ENCODE results near the gene RALBP1. TPM values are rescaled to one million over a fixed set of nuclear protein-coding genes. Genes with fewer than 3 reads are reported as not detected.
A peak's percentile ranks its signal among the peaks of the same experiment; 100 is the strongest.

The RALBP1 gene
- total RNA-seq, 4 donors from 2014 or later, result 28.9 to 49.5 (median 36.6) TPM

DNA sequence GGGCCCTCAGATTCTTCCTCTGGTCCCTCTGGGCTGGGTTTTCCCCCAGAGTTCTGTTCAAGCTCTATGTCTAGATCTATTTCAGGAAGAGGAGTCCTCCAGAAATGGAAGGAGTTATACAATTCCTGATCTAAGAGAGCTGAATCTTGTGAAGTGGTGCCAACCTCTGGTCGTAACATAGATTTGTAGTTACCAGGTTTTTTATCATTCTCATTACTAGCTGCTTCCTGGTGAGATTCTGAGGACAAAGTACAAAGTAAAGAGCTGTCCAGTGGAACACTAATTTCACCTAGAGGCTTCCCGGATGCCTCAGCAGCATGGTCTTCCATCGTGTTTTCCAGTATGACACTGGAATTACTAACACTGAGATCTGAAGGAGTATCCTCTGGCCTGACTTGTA is 94.9 kb downstream of the RALBP1 start:
- Histone ChIP-seq H3K36me3 (peaks cover 0 to 49% (median 0%) of the 10 kb centered on the region in 3 donors), H3K27me3 (no peaks in the 10 kb centered on the region), H3K27ac (no peak overlapping the region), H3K4me3 (no peak overlapping the region), H3K9me3 (no peaks in the 10 kb centered on the region), H3K4me1 (peaks cover 0 to 9% (median 0%) of the 10 kb centered on the region in 4 donors)
- DNase-seq, result no peak
- TF ChIP-seq POLR2A (IDR thresholded peaks at IDR 0.05), result no peak
- TF ChIP-seq, protein P1, sequence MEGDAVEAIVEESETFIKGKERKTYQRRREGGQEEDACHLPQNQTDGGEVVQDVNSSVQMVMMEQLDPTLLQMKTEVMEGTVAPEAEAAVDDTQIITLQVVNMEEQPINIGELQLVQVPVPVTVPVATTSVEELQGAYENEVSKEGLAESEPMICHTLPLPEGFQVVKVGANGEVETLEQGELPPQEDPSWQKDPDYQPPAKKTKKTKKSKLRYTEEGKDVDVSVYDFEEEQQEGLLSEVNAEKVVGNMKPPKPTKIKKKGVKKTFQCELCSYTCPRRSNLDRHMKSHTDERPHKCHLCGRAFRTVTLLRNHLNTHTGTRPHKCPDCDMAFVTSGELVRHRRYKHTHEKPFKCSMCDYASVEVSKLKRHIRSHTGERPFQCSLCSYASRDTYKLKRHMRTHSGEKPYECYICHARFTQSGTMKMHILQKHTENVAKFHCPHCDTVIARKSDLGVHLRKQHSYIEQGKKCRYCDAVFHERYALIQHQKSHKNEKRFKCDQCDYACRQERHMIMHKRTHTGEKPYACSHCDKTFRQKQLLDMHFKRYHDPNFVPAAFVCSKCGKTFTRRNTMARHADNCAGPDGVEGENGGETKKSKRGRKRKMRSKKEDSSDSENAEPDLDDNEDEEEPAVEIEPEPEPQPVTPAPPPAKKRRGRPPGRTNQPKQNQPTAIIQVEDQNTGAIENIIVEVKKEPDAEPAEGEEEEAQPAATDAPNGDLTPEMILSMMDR (IDR thresholded peaks at IDR 0.05), result no peak

DNA sequence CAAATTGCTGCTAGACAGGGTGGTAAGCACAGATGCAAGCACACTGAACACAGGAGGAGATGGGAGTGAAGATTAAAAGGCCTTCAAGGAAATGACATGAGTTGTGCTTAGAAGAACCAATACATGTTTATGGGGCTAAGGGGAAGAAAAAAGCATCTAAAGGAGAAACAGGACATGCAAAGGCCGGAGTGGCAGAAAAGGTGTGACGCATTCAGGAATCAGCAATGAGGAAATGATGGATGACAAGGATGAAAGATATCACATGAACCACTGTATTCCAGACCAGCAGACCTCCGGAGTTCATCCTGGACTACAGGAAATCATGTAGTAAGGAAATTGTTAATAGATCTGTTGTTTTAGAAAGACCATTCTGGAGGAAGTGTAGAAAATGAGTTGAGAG is 96.2 kb downstream of the RALBP1 start:
- H3K4me1 ChIP-seq, result peaks cover 0 to 13% (median 2%) of the 10 kb centered on the region in 4 donors
- TF ChIP-seq, protein P1 (IDR thresholded peaks at IDR 0.05), result no peak
- TF ChIP-seq POLR2A (IDR thresholded peaks at IDR 0.05), result no peak
- no peak overlapping the region for H3K4me3 ChIP-seq
- no peak for DNase-seq
- H3K27ac ChIP-seq, result no peak overlapping the region
- H3K27me3 ChIP-seq, result no peaks in the 10 kb centered on the region
- no peaks in the 10 kb centered on the region for H3K9me3 ChIP-seq
- H3K36me3 ChIP-seq, result peaks cover 0 to 49% (median 0%) of the 10 kb centered on the region in 3 donors

DNA sequence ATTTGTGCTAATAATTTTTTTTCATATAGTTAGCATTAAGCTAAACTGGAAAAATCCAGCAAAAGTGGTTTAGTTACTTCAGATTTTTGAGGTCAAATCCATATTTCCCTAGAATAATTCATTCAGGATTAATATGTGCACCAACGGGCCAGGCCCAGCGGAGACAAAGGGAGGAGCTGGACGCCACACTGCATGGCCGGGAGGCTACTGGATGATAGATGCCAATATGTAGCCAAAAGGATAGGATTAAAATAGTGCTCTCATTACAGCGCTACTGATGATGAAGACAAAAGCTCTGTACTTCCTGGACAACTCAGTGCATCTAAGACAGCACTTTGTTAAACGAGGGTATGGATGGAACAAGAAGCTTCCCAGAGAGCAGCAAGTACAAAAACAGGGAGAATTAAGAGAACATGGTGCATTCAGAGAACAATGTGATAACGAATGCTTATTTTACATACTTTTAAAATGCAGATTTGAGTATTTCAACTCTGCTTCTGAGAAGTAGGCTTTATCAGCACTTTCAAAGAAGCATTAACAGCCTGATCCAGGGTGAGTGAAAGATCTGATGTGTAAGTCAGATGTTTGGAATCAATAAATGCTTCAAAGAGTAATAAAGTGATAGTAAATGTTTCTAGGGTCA is 99.3 kb downstream of the RALBP1 start:
- peaks cover 0 to 13% (median 2%) of the 10 kb centered on the region in 4 donors for H3K4me1 ChIP-seq
- H3K36me3 ChIP-seq, result peaks cover 0 to 42% (median 0%) of the 10 kb centered on the region in 3 donors
- H3K27ac ChIP-seq, result no peak overlapping the region

DNA sequence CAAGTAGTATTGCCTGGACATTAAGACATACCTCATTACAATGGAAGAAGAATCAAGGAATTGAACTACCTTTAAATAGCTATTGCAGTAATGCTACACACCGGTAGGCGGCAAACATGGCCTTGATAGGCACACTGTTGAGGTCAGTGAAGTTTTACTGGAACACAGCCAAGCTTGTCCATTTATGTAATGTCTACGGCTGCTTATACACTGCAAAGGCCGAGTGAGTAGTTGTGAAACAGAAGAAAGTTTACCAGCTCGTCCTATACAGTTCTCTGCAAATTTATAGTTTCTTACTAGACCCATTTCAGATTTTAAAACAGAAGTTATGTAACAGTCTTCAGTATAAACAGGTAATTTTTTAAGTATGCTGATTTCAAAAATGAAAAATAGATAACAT is 100.2 kb downstream of the RALBP1 start:
- Histone ChIP-seq H3K27me3 (no peaks in the 10 kb centered on the region), H3K36me3 (peaks cover 0 to 43% (median 0%) of the 10 kb centered on the region in 3 donors), H3K4me3 (no peak overlapping the region), H3K9me3 (no peaks in the 10 kb centered on the region), H3K27ac (peak overlapping the region in 1 of 4 donors; percentile 12), H3K4me1 (peaks cover 0 to 7% (median 2%) of the 10 kb centered on the region in 4 donors)
- TF ChIP-seq POLR2A (IDR thresholded peaks at IDR 0.05), result no peak
- TF ChIP-seq, protein P1 (IDR thresholded peaks at IDR 0.05), result peak in 5 of 6 experiments; percentile 64 to 98 (median 94)
- DNase-seq, result peak; percentile 44 to 87 (median 59)

More for the DNA sequence above, 99.3 kb downstream of the RALBP1 start:
- no peak for TF ChIP-seq POLR2A (IDR thresholded peaks at IDR 0.05)
- TF ChIP-seq, protein P1 (IDR thresholded peaks at IDR 0.05), result no peak
- H3K9me3 ChIP-seq, result no peaks in the 10 kb centered on the region
- H3K4me3 ChIP-seq, result no peak overlapping the region
- no peaks in the 10 kb centered on the region for H3K27me3 ChIP-seq
- DNase-seq, result no peak

DNA sequence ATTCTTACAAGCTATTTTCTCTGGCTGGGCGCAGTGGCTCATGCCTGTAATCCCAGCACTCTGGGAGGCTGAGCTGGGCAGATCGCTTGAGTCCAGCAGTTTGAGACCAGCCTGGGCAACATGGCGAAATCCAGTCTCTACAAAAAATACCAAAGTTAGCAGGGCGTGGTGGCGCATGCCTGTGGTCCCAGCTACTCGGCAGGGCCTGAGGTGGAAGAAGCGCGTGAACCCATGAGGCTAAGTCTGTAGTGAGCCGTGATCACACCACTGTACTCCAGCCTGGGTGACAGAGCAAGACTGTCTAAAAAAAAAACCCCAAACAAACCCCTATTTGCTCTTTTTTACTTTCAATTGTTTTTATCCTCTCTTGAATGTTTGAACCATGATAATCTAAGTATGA is 102.0 kb downstream of the RALBP1 start:
- Histone ChIP-seq H3K27ac (no peak overlapping the region), H3K4me3 (no peak overlapping the region), H3K9me3 (no peaks in the 10 kb centered on the region), H3K4me1 (peaks cover 0 to 4% (median 2%) of the 10 kb centered on the region in 4 donors), H3K27me3 (no peaks in the 10 kb centered on the region), H3K36me3 (peaks cover 0 to 52% (median 0%) of the 10 kb centered on the region in 3 donors)
- DNase-seq, result no peak
- TF ChIP-seq POLR2A (IDR thresholded peaks at IDR 0.05), result no peak
- TF ChIP-seq, protein P1 (IDR thresholded peaks at IDR 0.05), result no peak

Measured in Peyer's patch (tissue), 4 donors.